GM19023 (cell line): ENCODE measurements around the gene SP140.
"Not testable (repeated sequence)": the region's sequence is repeated elsewhere in the genome, so short reads cannot be mapped to it uniquely, and the experiment has no call there.

Source experiments
- ATAC-seq: cut with Tn5 transposase; IDR thresholded peaks from one replicate; pipeline ENCODE4 v1.9.1; 2021; ENCODE audit warnings: mild to moderate bottlenecking, moderate library complexity; ENCODE audit not compliant: unreplicated experiment

Gene SP140

DNA sequence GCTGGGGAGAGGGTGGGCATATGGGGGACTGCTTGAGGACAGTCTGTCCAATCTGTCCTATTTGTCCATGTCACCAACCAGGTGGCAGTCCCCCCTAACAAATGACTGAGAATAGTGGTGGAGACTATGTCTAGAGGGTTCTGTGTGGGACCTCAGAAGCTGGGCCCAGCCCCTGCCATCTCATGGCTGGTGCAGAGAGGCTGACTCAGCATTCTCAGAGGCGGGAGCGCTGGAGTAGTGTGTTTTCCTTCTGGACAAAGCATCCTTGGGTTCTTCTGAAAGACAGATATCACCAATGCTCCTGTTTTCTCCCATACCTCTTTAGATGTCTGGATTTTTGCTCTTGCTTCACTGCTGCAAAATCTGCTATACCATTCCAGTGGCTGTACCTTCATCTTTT, 57.4 kb downstream of the SP140 start:
- ATAC-seq, result no peak

GRCh38 chr2:230286048-230286447, 60.5 kb downstream of the SP140 start:
- no peak for ATAC-seq

DNA sequence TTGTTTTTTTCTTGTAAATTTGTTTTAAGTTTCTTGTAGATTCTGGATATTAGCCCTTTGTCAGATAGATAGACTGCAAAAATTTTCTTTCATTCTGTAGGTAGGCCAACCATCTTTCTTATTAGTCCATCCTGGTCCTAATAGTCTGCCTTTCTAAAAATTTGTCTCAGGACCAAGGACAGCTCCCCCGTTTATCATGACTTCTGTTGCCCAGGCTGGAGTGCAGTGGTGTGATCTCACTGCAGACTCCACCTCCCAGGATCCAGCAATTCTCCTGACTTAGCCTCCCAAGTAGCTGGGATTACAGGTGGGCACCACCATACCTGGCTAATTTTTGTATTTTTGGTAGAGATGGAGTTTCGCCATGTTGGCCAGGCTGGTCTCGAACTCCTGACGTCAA, 63.8 kb downstream of the SP140 start:
- not testable (repeated sequence) for ATAC-seq

- no peak for ATAC-seq
These were observed 69.7 kb downstream of the SP140 start for GRCh38 chr2:230295192-230295591.

- no peak for ATAC-seq
These were observed 71.4 kb downstream of the SP140 start for GRCh38 chr2:230296917-230297316.

- ATAC-seq, result no peak
These were observed 74.1 kb downstream of the SP140 start for GRCh38 chr2:230299618-230300017.

- no peak for ATAC-seq
These were observed 80.1 kb downstream of the SP140 start for GRCh38 chr2:230305416-230306275.

- ATAC-seq, result no peak
These were observed 80.9 kb downstream of the SP140 start for GRCh38 chr2:230306474-230306873.

DNA sequence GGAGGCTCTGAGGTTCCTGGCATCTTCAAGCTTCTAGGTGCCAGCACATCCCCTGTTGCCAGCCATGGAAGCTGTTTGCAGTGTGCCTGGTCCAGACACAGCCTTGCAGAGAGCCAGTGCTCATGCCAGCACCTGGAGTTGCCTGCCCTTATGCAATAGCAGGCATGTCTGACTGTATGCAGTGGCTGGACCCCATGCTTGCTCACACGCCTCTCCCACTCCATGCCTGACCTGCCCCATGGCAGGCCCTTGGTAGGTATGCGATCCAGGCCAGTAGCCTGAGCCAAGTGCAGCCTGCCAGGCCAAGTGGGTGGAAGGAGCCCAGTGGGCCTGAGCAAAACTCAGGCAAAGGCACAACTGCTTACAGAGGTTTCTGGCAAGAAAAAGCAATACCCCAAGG, 81.9 kb downstream of the SP140 start:
- ATAC-seq, result no peak

GRCh38 chr2:230308402-230309000, 83.0 kb downstream of the SP140 start:
- no peak for ATAC-seq

DNA sequence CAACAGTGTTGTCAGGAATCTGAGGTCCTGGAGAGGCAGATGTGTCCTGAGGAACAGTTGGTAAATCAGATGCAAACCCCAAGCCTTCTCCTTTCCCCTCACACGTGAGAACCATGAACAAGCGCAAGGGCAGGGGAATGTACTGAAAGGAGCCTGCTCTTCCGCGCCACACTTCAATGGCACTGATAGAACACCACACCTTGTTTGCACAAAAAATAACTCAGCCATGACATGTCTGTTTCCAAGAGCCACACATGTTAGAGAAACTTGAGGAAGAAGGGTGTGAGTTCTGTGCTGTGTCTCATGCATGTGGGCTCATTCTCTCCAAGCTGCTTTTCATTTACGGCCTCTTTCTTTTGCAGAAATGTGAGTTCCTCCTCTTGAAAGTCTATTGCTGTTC, 85.3 kb downstream of the SP140 start:
- ATAC-seq, result not testable (repeated sequence)

- ATAC-seq, result not testable (repeated sequence)
These were observed 86.1 kb downstream of the SP140 start for GRCh38 chr2:230311634-230312033.

DNA sequence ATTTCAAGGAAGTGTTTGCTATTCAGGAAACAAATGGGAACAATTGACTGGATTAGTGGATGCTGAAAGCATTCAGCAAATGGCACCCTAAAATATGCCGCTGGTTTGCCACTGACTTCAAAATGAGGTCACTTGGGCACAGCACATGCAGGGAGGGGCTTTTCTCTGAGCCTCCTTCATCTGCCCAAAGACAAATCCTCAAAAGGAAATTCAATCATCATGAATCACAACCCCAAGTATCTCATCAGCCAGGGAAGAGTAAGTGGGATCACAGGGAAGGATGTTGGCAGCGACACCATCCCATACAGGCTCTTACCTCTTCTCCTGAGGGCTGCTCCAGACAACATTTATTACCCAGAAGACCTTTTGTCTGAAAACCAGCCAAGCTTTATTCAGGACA, 87.1 kb downstream of the SP140 start:
- no peak for ATAC-seq

GRCh38 chr2:230317366-230317765, 91.8 kb downstream of the SP140 start:
- no peak for ATAC-seq

- no peak for ATAC-seq
These were observed 92.9 kb downstream of the SP140 start for GRCh38 chr2:230318190-230319121.

- ATAC-seq, result no peak
These were observed 93.8 kb downstream of the SP140 start for GRCh38 chr2:230319211-230319862.

GRCh38 chr2:230321031-230321430, 95.5 kb downstream of the SP140 start:
- ATAC-seq, result no peak

DNA sequence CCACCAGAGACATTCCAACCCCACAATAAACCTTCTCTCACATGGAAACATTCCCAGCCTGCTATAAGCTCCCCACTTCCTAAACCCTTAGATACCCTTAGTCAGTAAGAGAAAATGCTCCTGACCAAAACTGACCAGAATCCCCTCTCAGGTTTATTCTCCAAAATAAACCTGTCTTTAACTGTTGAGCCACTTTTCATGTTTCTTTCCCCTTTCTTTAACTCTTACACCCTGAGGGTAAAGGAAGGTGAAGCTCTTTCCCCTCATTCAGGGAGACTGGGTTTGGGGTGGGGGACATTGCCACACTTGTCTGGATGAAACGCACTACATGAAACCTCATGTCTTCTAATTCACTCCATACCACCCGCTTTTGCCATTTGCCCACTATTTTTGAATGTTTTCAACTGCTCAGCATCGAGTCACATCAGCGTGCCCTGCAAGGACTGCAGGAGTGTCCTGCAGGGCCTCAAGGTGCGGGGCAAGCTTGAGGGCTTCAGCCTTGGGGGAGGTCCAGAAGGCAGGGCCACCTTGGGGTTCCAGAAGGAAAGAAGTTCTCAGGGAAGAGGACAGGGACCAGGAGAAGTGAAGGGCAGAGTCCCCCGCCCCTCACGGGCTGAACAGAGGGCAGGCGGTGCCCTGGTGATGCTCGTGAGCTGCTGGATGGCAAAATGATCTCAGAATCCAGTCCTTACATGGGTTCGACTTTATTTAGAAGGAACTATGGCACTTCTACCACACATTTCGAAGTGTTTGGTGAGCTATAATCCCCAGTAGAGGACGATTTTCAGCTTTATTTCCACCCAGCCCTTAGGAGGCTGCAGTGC, 97.2 kb downstream of the SP140 start:
- no peak for ATAC-seq

GRCh38 chr2:230323385-230324106, 98.0 kb downstream of the SP140 start:
- ATAC-seq, result no peak
